ENCODE measurements around the gene MAD1L1. TPM values are rescaled to one million over a fixed set of nuclear protein-coding genes. Genes with fewer than 3 reads are reported as not detected.

The MAD1L1 gene
- total RNA-seq, 1 donor from 2014 or later, result 57.6 TPM

DNA sequence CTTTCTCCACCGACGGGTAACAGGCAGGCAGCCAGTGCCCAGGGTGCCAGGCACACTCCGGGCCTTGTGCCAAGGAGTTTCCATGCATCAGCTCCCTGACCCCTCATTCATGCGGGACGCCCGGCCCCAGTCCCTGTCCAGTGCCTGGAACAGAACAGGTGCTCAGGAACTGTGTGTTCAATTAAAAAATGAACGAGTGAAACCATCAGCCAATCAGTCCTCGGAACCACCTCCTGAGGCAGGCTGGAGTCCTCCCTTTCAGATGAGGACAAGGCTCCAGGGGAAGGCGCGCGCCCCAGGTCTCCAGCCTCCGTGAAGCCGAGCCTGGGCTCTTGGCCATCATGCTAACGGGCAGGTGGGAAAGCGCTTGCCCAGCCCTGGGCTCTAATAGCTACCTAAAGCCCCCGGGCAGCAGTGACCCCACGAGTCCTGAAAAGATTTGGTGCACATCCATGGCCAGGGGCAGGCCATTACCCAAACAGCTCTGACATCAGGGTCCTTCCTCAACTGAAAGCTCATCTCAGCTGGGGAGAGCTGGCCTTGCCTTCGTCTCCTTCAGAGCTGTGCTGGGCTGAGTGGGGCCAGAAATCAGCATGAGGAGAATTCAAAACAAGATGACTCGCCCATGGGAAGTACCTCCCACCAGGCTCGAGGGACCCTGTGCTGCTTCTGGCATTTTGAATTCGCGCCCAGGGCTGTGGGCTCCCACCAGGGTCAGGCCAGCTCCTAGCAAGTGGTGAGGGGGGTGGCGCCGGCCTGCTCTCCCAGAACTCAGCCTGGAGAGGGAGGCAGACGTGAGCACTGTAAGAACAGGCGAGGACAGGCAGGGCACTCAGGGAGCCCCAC, 200.5 kb downstream of the MAD1L1 start:
- DNase-seq, result no peak
- Mint-ChIP-seq H3K27me3 (ENCODE audit: unreplicated experiment) (peaks cover 9% of the 10 kb centered on the region), H3K4me3 (ENCODE audit: unreplicated experiment) (no peak overlapping the region), H3K9me3 (ENCODE audit: unreplicated experiment) (peaks cover 3% of the 10 kb centered on the region), H3K27ac (ENCODE audit: unreplicated experiment) (no peak overlapping the region), H3K36me3 (ENCODE audit: unreplicated experiment) (peaks cover 18% of the 10 kb centered on the region), H3K4me1 (ENCODE audit: low read depth, unreplicated experiment) (peaks cover 7% of the 10 kb centered on the region)
- TF ChIP-seq, protein P1, sequence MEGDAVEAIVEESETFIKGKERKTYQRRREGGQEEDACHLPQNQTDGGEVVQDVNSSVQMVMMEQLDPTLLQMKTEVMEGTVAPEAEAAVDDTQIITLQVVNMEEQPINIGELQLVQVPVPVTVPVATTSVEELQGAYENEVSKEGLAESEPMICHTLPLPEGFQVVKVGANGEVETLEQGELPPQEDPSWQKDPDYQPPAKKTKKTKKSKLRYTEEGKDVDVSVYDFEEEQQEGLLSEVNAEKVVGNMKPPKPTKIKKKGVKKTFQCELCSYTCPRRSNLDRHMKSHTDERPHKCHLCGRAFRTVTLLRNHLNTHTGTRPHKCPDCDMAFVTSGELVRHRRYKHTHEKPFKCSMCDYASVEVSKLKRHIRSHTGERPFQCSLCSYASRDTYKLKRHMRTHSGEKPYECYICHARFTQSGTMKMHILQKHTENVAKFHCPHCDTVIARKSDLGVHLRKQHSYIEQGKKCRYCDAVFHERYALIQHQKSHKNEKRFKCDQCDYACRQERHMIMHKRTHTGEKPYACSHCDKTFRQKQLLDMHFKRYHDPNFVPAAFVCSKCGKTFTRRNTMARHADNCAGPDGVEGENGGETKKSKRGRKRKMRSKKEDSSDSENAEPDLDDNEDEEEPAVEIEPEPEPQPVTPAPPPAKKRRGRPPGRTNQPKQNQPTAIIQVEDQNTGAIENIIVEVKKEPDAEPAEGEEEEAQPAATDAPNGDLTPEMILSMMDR (IDR thresholded peaks at IDR 0.05; ENCODE audit: partially characterized antibody, unreplicated experiment), result no peak

- Mint-ChIP-seq H3K36me3 (ENCODE audit: unreplicated experiment) (peaks cover 20% of the 10 kb centered on the region), H3K4me1 (ENCODE audit: low read depth, unreplicated experiment) (peaks cover 7% of the 10 kb centered on the region), H3K4me3 (ENCODE audit: unreplicated experiment) (no peak overlapping the region), H3K9me3 (ENCODE audit: unreplicated experiment) (peaks cover 3% of the 10 kb centered on the region), H3K27me3 (ENCODE audit: unreplicated experiment) (peaks cover 7% of the 10 kb centered on the region), H3K27ac (ENCODE audit: unreplicated experiment) (peak overlapping the region; percentile 23)
- DNase-seq, result no peak
- TF ChIP-seq, protein P1 (IDR thresholded peaks at IDR 0.05; ENCODE audit: partially characterized antibody, unreplicated experiment), result no peak
Observed at GRCh38 chr7:2031451-2031845, 201.3 kb downstream of the MAD1L1 start.

- H3K27ac Mint-ChIP-seq (ENCODE audit: unreplicated experiment), result peak overlapping the region; percentile 1
- TF ChIP-seq, protein P1 (IDR thresholded peaks at IDR 0.05; ENCODE audit: partially characterized antibody, unreplicated experiment), result no peak
- no peak overlapping the region for H3K4me3 Mint-ChIP-seq (ENCODE audit: unreplicated experiment)
- peaks cover 23% of the 10 kb centered on the region for H3K36me3 Mint-ChIP-seq (ENCODE audit: unreplicated experiment)
- no peak for DNase-seq
- H3K27me3 Mint-ChIP-seq (ENCODE audit: unreplicated experiment), result peaks cover 7% of the 10 kb centered on the region
- peaks cover 7% of the 10 kb centered on the region for H3K4me1 Mint-ChIP-seq (ENCODE audit: low read depth, unreplicated experiment)
- H3K9me3 Mint-ChIP-seq (ENCODE audit: unreplicated experiment), result peaks cover 3% of the 10 kb centered on the region
Observed at GRCh38 chr7:2030475-2031450, 202.0 kb downstream of the MAD1L1 start.

DNA sequence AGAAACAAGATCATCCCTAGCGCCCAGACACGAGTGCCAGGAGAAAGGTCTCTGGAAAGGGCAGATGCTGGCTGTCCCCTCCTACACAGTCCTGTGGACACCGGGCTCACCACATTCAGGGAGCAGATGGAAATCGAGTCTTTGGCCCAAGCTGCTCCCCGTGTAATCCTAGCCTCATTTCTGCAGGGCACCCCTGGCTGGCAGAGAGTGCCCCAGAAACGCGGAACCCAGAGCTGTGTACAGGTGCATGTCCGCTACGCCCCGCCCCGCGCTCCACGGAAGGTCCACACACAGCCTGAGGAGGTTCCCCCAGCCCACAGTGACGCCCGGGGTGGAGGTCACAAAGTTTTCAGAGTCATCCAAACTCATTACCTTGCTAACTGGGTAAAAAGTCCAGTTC, 202.8 kb downstream of the MAD1L1 start:
- TF ChIP-seq, protein P1 (IDR thresholded peaks at IDR 0.05; ENCODE audit: partially characterized antibody, unreplicated experiment), result no peak
- H3K27me3 Mint-ChIP-seq (ENCODE audit: unreplicated experiment), result peaks cover 7% of the 10 kb centered on the region
- DNase-seq, result no peak
- H3K4me1 Mint-ChIP-seq (ENCODE audit: low read depth, unreplicated experiment), result peaks cover 7% of the 10 kb centered on the region
- H3K27ac Mint-ChIP-seq (ENCODE audit: unreplicated experiment), result peak overlapping the region; percentile 59
- H3K4me3 Mint-ChIP-seq (ENCODE audit: unreplicated experiment), result no peak overlapping the region
- H3K36me3 Mint-ChIP-seq (ENCODE audit: unreplicated experiment), result peaks cover 29% of the 10 kb centered on the region
- H3K9me3 Mint-ChIP-seq (ENCODE audit: unreplicated experiment), result peaks cover 3% of the 10 kb centered on the region
